ENCODE data around the gene GRIK5.

The GRIK5 gene

GRCh38 chr19:42010245-42011126 lies 59.5 kb downstream of the GRIK5 start:
- Histone ChIP-seq H3K36me3 (ENCODE audit: low read depth) (no peaks in the 10 kb centered on the region), H3K4me1 (ENCODE audit: insufficient read depth, poor library complexity, severe bottlenecking) (no peaks in the 10 kb centered on the region), H3K4me3 (ENCODE audit: severe bottlenecking) (no peak overlapping the region), H3K27ac (ENCODE audit: poor library complexity, severe bottlenecking) (no peak overlapping the region), H3K27me3 (ENCODE audit: insufficient read depth, poor library complexity, severe bottlenecking) (no peaks in the 10 kb centered on the region), H3K9me3 (ENCODE audit: severe bottlenecking) (no peaks in the 10 kb centered on the region)
- ATAC-seq (ENCODE audit: low read depth) = no peak
- no peak for TF ChIP-seq CTCF (IDR thresholded peaks at IDR 0.05; ENCODE audit: poor library complexity, severe bottlenecking)
- DNase-seq (ENCODE audit: low spot score) = no peak

GRCh38 chr19:42006569-42006968 lies 63.4 kb downstream of the GRIK5 start:
- DNase-seq (ENCODE audit: low spot score) = no peak
- H3K4me1 ChIP-seq (ENCODE audit: insufficient read depth, poor library complexity, severe bottlenecking) = no peaks in the 10 kb centered on the region
- TF ChIP-seq CTCF (IDR thresholded peaks at IDR 0.05; ENCODE audit: poor library complexity, severe bottlenecking) = no peak
- peaks cover 4% of the 10 kb centered on the region for H3K27me3 ChIP-seq (ENCODE audit: insufficient read depth, poor library complexity, severe bottlenecking)
- no peaks in the 10 kb centered on the region for H3K36me3 ChIP-seq (ENCODE audit: low read depth)
- H3K27ac ChIP-seq (ENCODE audit: poor library complexity, severe bottlenecking) = no peak overlapping the region
- no peak for ATAC-seq (ENCODE audit: low read depth)
- H3K9me3 ChIP-seq (ENCODE audit: severe bottlenecking) = no peaks in the 10 kb centered on the region
- H3K4me3 ChIP-seq (ENCODE audit: severe bottlenecking) = no peak overlapping the region

DNA sequence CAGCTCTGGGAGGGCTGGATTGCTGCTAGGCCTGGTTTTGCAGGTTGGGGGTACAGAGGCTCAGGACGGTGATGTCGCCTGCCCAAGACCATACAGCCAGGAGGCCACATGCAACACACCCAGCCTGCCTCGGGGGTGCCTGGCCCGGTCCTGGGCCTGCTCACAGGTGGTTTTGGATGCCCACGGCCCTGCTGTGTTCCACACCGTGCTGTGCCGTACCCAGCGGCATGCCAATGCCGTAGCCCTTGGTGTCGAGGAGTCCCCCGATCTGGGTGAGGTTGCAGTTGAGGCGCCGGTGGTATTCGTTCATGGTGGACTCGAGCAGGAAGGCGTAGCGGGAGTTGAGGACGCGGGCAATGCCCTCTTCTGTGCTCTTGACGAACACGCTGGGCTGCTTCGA lies 64.5 kb downstream of the GRIK5 start:
- ATAC-seq (ENCODE audit: low read depth) (no peak), DNase-seq (ENCODE audit: low spot score) (no peak)
- no peak for TF ChIP-seq CTCF (IDR thresholded peaks at IDR 0.05; ENCODE audit: poor library complexity, severe bottlenecking)
- peaks cover 15% of the 10 kb centered on the region for H3K27me3 ChIP-seq (ENCODE audit: insufficient read depth, poor library complexity, severe bottlenecking)
- no peak overlapping the region for H3K4me3 ChIP-seq (ENCODE audit: severe bottlenecking)
- no peaks in the 10 kb centered on the region for H3K36me3 ChIP-seq (ENCODE audit: low read depth)
- H3K4me1 ChIP-seq (ENCODE audit: insufficient read depth, poor library complexity, severe bottlenecking) = no peaks in the 10 kb centered on the region
- H3K9me3 ChIP-seq (ENCODE audit: severe bottlenecking) = no peaks in the 10 kb centered on the region
- H3K27ac ChIP-seq (ENCODE audit: poor library complexity, severe bottlenecking) = no peak overlapping the region

DNA sequence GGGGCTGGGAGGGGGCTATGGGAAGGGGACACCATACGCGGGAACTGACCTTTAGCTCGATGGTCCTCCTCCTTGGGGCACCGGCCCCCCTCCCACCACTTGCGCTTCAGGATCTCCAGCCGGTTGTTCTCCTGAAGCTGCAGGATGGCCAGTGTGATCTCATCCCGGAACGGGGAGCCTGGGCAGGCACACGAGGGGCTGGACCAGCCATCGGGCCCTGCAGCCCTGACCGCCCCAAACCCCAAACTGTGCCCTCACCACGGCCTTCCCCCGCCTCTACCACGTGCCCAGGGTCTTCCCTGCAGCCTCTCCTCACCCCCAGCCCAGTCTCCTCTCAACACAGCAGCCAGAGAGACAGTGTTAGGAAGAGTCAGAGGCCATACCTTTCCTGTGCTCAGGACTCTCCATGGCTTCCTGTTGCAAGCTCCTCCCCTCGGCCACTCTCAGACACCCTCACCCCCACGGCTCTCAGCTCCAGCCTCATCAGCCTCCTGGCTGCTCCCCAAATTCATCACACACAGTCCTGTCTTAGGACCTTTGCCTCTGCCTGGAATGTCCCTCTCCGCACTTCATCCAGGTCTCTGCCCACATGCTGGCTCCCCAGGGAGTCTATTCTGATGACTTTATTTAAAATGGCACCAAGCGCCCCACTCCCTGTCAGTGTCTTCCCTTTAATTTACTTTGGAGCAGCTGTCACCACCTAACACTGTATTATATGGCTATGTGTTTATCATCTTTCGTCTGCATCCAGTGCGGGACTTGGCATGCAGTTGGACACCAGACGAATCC lies 66.3 kb downstream of the GRIK5 start:
- no peak for ATAC-seq (ENCODE audit: low read depth)
- Histone ChIP-seq H3K36me3 (ENCODE audit: low read depth) (no peaks in the 10 kb centered on the region), H3K27ac (ENCODE audit: poor library complexity, severe bottlenecking) (no peak overlapping the region), H3K9me3 (ENCODE audit: severe bottlenecking) (no peaks in the 10 kb centered on the region), H3K27me3 (ENCODE audit: insufficient read depth, poor library complexity, severe bottlenecking) (peaks cover 30% of the 10 kb centered on the region), H3K4me3 (ENCODE audit: severe bottlenecking) (no peak overlapping the region), H3K4me1 (ENCODE audit: insufficient read depth, poor library complexity, severe bottlenecking) (no peaks in the 10 kb centered on the region)
- DNase-seq (ENCODE audit: low spot score) = no peak
- no peak for TF ChIP-seq CTCF (IDR thresholded peaks at IDR 0.05; ENCODE audit: poor library complexity, severe bottlenecking)
